Urothelium cell line (cell line): Measurements from ENCODE around the gene PLEKHB2.
"Not testable (repeated sequence)": the region's sequence is repeated elsewhere in the genome, so short reads cannot be mapped to it uniquely, and the experiment has no call there.

ENCODE experiments used
- DNase-seq: peaks from one replicate; pipeline ENCODE4 v3.0.0; 2011; ENCODE audit warnings: low spot score, mixed read lengths
- FAIRE-seq: peaks from 2 replicates; lab custom pipeline; 2011; peaks lifted over from hg19 to GRCh38; lab: Jason Lieb, UNC

PLEKHB2 gene

DNA sequence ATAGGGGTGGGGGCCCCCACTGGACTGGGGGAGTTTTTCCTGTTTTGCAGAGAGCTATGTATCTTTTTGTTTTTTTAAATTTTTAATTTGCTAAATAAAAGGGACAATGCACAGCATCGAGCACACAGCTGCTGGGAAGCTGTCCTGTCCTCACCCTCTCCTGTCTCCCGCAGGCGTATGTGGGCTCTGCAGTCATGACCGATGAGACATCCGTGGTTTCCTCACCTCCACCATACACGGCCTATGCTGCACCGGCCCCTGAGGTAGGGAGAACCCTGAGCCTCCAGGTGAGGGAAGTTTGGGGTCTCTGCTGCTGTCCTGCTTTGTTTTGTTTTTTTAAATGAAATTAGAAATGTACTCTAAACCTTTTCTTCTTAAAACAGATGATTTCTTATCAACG, 27.6 kb downstream of the PLEKHB2 start:
- DNase-seq (no peak), FAIRE-seq (no peak)

DNA sequence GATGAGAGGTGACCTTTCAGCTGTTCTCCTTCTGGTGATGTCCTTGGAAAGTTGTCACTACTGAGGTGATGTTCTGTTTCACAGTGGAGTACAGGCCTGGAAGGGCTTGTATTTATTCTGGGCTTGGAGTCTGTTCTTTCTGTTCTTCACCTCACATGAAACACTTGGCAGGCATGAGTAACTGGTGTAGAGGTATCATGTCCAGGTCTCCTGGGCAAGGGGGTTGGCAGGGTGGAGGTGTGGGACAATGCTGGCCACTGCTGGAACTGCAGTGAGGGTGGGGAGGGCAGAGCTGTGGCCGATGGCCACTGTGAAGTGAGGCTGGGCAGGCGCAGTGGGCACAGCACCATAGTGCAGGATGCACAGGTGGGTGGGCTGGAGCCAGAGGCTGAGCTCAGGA, 35.4 kb downstream of the PLEKHB2 start:
- no peak for DNase-seq
- no peak for FAIRE-seq

DNA sequence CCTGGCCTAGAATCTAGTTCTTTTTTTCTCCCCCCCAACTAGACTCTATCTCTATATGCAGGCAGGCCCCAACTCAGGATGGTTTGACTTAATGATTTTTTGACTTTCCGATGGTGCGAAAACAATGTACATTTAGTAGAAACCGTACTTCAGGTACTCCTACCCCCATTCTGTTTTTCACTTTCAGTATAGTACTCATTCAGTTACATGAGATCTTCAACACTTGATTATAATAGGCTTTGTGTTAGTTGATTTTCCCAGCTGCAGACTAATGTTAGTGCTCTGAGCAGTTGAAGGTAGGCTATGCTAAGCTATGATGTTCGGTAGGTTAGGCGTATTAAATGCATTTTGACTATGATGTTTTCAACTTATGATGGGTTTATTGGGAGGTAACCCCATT, 37.7 kb downstream of the PLEKHB2 start:
- DNase-seq, result no peak
- no peak for FAIRE-seq

DNA sequence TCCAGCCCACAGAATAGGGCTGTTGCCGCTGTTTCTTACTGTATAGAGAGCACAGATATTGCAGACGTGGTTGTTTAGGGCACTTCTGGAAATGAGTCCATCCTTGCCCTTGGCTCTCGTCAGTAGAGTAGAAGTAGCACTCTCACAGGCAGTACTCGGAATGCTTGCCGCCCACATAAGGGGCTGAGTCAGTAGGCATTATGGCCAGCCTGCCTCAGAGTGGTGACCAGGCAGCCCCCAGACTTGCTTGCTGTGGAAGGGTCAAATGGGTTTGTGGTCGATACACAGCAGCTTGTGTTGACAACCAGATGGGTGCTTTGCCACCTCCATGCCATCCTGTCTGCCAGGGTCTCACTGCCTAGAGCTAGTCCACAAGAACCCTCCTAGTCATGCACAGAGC, 38.7 kb downstream of the PLEKHB2 start:
- DNase-seq (no peak), FAIRE-seq (peak; percentile 58)

DNA sequence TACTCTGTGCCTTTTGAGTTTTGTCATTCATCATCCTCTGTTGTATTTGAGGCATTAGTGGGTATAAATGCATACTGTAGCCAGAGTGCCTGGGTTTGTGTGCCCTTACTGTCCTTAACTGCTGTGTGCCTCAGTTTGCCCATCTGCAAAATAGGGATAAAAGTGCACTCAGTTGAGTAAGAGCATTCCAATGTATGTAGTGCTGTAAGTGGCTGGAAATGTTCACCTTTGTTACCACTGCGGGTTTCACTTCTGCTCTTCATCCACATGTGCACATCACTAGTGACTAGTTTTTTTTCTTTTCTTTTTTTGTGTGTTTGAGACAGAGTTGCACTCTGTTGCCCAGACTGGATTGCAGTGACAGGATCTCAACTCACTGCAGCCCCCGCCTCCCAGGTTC, 39.9 kb downstream of the PLEKHB2 start:
- FAIRE-seq (no peak), DNase-seq (no peak)

DNA sequence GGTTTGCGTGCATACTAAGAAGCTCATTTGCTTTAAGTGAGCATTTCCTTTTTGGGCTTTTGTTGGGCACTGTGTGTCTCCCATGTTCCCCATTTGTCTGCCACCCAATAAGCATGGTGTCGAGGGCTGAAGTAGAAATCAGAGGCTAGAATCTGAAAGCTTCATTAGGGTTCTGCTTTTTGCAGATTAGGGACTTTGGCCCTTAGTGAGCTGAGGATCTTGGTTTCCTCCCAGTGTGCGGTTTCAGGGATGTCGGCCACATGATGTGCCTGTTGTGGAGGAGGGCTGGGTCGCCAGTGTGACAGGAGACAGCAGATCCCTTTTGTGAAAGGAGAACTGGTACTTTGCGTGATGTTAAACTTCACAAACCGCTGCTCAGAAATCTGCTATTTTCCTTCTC, 41.1 kb downstream of the PLEKHB2 start:
- DNase-seq (no peak), FAIRE-seq (no peak)

DNA sequence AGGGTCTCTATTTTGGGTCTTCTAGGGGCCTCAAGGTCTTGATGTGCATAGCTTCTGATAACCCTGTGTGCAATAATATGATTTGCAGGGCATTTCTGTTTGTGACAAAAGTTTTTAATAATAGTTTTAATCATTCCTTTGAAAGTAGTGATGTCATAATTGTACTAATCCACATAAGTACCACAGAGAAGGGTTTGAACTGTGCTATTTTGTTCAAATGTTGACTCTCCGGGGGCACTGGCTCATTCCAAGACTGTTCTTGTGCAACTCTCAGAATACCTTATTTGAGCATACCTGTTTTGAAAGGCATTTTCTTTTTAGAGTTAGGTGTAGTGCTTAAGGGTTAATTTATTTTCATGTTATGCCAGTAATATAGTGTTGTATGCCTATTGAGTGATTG, 41.6 kb downstream of the PLEKHB2 start:
- FAIRE-seq (no peak), DNase-seq (no peak)

DNA sequence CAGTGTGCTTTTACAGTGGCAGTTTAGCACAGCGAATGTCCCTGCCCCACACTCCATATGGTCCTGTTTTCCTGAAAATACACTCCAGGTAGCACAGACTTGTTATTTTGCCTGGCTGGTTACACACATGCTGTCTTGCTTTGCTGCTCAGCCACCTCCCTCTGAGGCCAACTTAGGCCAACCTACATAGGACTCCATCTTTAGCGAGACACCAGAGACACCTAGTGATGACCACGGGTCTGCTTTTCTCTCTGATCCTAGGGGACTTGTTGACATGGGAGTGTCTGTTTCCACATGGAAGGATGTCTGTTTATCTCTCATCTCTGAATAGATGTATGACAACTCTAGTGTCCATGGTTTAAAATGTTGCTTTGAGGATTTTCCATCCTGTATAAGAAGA, 43.3 kb downstream of the PLEKHB2 start:
- DNase-seq (no peak), FAIRE-seq (no peak)

DNA sequence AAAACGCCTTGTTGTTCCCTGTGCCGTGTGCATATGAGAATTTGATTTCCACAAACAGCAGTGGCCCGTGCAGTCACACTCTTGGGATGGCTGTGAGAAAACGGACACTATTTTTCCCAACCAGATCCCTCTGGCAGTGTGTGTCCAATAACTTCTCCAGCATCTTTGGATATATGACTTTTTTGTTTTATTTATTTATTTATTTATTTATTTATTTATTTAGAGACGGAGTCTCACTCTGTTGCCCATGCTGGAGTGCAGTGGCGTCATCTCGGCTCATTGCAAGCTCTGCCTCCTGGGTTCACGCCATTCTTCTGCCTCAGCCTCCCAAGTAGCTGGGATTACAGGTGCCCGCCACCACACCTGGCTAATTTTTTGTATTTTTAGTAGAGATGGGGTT, 45.0 kb downstream of the PLEKHB2 start:
- FAIRE-seq, DNase-seq: not testable (repeated sequence)

DNA sequence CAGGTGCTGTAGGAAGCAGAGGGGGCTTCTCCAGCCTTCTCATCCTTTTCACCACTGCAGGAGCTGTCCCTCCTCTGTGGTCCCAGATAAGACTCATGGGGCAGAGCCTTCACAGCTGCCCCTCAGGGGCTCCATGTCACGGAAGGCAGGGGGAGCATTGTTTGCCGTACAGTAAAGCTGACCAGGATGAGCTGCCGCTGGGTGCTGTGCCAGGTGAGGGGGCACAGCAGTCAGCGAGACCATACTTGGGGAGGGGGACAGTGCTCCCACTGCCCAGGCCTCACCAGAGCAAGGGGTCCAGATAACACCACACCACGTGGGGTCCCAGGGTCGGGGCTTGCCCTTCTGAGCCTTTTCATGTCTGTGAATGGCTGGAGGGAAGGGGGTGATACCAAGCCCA, 46.3 kb downstream of the PLEKHB2 start:
- no peak for FAIRE-seq

DNA sequence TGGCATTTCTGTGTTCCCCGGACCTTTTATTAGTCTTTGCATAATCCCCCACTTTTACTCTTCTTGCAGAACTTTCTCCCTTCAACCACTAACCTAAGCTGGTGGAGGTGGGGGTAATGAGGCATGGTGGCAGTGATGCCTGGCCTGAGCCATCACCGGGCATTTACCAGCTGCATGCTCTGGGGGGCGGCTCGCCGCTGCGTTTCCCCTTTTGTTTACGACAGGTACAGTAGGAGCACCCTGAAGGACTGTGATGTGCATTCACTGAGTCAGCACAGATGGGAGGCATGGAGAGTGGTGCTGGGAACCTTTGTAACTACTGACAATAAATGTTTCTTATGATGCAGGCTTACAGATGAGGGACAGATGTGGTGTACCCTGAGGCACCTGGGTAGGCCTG, 46.9 kb downstream of the PLEKHB2 start:
- DNase-seq (no peak), FAIRE-seq (no peak)

More for the DNA sequence above, 46.3 kb downstream of the PLEKHB2 start:
- DNase-seq, result no peak

DNA sequence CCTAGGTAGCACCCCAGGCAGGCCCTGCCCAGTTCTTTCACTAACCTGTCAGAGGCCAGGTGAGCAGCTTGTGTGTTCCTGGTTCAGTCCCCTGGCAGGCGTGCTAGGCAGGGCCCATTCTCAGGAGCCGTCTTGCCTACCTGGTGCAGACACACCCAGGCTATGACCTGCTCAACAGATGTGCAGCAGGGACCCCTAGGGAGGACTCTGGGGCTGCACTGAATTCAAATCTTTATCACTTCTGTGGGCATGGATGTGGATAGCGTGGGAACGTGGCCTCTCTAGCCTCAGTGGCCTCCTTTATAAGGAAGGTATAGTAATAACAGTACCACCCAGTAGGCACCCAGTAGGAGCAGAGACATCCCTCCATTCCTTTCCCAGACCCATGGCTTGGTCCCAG, 48.4 kb downstream of the PLEKHB2 start:
- DNase-seq, result no peak
- FAIRE-seq, result no peak

DNA sequence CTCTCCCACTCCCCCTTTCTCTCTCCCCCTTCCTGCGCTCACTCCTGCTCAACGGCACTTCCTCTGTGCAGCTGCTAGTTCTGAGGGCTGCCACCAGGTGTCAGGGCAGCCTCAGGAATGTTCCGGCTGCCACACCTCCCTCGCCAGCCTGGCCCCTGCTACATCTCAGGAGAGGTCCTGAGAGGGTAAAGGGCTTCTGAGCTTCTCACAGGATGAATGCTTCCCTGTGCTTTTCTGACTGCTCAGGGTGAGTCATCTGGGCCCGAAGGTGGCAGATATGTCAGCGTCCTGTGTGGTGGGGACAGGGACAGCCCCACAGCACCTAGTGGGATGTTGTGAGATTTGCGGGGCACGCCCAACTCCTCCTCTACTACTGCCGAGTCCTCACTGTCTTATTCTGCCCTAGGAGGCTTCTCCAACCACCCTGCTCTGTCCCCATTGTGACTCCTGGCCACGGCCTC, 49.0 kb downstream of the PLEKHB2 start:
- FAIRE-seq (peak; percentile 97), DNase-seq (peak; percentile 91)

DNA sequence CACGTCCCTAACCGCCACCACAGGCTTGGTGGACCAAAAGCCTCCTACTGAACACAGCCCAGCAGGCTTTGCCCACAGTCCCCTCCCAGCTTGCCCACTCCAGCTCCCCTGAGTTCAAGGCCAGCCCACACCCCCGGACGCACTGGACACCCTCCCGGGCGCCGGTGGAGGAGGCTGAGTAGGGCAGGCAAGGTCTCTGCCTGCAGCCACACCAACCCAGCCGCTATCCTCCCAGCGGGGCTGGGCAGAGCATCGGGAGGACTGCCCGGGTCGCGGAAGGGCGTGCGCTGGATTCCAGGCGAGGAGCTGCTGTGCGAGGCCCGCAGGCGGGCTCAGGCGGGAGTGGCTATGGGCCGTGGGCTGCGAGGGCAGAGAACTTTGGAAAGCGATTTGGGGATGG, 49.5 kb downstream of the PLEKHB2 start:
- FAIRE-seq, result no peak

DNA sequence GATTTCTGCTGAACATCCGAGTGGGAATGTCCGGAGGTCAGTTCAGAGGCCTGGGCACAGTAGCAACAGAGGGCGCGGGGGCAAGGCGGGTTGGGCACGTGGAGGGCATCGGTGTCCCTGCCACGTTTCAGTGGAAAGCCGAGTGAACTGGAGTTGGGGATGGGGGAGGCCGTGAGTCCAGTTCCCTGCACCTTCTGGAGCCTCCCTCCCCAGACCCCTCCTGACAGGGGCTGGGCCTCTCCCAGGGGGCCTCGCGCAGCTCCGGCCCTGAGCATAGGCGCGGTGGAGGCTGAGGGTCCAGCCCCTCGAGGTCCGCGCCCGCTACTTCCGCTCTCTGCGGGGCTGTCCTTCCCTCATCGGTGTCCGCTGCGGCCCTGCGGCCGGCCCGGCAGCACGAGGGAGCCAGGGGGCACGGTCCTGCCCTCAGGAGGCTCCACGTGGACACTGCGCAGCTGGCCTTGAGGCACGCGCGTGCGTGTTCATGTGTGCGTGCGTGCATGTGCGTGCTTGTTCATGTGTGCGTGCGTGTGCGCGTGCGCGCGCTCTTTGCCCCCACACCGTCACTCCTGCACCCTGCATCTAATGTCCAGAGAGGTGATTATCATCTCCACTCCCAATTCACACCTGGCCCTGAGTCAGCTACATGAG, 50.2 kb downstream of the PLEKHB2 start:
- DNase-seq (no peak), FAIRE-seq (no peak)

More for the DNA sequence above, 49.5 kb downstream of the PLEKHB2 start:
- DNase-seq, result no peak

DNA sequence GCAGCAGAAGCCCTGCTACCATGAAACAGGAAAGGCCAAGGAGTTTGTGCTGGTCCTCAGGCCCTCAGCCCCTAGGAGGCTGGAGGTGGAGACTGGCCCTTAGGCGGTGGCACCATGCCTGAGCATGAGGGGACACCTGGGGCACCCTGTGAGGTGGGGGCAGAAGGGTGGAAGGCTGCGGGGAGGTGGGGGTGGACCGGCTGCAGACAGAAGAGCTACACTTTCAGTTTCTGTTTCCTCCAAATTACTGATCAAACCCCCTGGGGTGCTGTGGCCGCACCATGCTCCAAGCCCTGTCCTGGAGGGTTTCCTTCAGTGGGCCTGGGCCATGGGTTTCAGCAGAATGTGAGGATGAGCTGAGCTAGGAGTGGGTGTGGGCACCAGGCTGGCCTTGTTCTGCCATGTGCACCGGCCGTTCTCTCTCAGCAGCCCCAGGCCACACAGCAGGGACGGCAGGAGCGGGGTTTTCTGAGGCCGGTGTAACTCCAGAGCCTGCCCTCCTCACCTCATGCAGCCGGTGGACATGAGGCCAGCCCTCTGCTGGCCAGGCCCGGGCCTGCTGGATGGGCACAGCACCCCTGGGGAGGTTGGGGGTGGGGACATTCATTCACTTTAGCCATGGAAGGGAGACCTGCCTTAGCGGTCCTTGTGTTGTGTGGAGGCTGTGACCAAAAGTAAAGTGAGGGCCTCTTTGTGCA, 51.5 kb downstream of the PLEKHB2 start:
- DNase-seq (peak; percentile 40), FAIRE-seq (no peak)

DNA sequence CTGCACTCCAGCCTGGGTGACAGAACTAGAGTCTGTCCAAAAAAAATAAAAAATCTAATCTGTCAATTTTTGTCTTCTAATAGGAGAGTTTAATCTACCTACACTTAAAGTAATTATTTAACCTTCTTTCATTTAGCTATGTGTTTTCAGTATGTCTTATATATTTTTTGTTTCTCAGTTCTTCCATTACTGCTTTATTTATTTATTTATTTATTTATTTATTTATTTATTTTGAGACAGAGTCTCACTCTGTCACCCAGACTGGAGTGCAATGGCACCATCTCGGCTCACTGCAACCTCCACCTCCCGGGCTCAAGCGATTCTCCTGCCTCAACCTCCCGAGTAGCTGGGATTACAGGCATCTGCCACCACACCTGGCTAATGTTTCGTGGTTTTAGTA, 60.4 kb downstream of the PLEKHB2 start:
- DNase-seq, FAIRE-seq: not testable (repeated sequence)

DNA sequence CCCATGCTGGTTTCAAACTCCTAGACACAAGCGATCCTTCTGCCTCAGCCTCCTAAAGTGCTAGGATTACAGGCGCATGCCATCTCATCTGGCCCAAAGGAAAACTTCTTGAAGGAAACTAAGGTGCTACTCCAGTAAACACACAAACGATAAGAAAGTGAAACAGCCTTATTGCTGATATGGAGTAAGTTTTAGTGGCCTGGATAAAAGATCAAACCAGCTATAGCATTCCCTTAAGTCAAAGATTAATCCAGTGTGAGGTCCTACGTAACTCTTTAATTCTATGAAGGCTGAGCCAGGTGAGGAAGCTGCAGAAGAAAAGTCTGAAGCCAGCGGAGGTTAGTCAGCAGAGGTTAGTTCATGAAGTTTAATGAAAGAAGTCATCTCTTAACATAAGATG, 63.4 kb downstream of the PLEKHB2 start:
- DNase-seq (no peak), FAIRE-seq (no peak)

DNA sequence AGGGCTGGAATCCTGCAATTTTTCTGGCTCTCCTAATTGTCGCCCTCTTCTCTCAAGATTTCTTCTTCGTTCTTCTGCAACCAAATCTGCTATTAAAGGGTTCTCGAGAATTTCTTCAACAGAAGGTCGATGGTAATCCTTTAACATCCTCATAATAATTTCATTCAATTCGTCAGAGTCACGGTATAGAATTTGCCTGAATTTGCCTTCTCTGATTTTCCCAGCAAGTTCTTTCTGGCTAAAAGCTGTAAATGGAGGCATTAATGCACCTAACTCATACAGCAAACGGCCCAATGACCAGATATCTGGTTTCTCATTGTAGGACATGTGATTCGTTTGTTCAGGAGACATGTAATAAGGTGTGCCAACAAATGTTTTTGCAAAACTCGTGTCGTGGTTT, 72.9 kb downstream of the PLEKHB2 start:
- FAIRE-seq, DNase-seq: not testable (repeated sequence)

DNA sequence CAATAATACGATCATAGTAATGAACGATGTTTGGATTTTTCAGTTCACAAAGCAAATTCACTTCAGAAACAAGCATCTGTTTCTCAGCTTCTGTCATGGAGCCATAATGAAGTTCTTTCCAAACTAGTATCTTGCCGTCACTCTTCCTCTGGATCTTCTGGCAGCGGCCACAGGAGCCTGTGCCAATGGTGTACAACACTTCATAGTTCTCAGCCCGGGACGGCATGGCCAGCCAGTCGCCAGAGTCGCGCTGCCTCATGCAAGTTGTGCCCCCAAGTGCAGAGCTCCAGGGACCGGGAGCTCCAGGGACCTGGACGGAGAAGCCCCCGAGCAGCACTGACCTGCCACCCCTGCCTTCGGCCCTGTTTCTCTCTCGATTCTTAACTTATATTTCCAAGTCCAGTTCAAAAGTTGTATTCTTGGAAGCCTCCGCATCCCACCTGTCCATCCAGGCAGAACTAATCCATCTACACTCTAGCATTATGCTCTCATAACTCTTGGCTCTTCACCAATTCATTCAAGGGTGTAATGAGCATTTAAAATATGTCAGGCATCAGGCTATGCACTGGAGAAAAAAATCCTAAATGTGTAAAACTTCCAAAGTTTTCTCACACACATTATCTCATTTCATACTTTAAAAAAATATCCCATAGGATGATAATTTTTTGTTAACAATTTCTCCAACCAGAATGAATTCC, 73.7 kb downstream of the PLEKHB2 start:
- not testable (repeated sequence) for DNase-seq, FAIRE-seq

DNA sequence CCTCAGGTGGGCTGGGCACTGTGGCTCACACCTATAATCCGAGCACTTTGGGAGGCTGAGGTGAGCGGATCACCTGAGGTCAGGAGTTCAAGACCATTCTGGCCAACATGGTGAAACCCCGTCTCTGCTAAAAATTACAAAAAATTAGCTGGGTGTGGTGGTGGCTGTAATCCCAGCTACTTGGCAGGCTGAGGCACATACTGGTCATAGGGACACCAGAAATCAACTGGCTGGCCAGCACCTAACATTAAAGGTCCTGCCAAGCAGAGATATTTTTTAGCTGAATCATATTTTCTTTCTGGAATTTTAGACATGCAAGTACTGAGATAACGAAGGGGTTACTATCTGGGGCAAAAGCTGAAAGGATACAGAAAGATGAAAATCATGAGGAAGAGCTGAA, 76.3 kb downstream of the PLEKHB2 start:
- not testable (repeated sequence) for FAIRE-seq, DNase-seq

DNA sequence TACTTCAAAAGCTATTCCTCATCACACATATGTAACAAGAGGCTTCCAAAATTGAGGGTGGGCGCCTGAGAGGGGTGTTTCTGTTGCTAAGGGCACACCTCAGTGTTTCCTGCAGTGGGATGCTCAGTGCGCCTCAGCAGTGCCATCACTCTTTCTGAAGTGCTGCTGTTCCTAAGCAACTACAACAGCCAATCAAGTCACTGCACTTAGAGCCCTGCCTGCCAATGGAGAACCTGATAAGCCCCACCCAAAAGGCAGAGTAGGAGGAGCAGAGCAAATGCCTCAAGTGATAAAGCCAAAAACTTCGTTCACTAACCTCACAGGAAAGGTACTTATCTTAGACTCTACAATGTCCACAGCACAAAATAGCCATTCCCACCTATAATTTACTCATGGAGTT, 88.3 kb downstream of the PLEKHB2 start:
- FAIRE-seq, DNase-seq: not testable (repeated sequence)
